ENCODE data around the gene CTNNBIP1. TPM values are rescaled to one million over a fixed set of nuclear protein-coding genes. Genes with fewer than 3 reads are reported as not detected.
A peak's percentile ranks its signal among the peaks of the same experiment; 100 is the strongest.

CTNNBIP1 gene
- total RNA-seq, 1 experiment from 2014 or later: 20.8 TPM

DNA sequence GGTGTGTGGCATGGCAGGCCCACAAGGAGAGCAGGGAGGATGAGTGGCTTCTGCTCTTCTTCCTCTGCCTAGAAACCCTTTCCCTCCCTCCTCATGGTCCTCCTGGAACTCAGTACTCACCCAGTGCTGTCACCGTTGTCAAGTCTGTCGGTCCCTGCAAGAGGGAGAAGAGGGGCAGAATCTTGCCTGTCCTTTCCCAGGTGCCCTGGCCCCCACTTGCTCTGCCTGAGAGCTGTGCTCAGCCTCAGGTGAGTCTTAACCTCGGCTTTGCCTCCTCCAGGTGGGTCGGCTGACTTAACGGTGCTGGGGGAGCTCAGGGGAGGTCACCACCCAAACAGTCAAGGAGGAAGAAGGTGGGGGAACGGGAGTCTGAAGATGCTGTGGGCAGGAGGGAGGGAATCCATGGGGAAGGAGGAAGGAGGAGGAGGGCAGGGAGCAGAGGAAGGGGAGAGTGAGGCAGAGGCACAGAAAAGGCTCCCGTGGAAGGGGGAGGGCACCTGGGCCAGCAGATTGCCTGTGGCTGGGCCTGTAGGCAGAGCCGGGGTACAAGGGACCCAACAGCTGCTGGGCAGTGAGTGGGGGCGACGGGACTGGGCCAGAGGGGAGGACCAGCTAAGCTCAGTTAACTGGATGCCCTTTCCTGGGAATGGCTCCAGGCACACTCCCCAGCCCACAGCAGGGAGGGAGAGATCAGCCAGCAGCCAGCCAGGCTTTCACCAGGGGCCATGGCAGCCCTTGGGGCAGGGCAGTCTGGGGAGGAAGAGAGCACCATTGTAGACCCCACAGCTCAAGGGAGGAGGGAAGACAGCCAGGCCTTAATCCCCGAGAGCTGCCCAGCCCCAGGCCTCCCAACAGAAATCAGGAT is 26.3 kb downstream of the CTNNBIP1 start:
- no peak for DNase-seq (ENCODE audit: low read depth)
- in situ Hi-C loops (cut with HindIII; ENCODE audit: low pct_unique_long_range_greater_than_20kb, low sequenced_read_pairs): no loop called here

DNA sequence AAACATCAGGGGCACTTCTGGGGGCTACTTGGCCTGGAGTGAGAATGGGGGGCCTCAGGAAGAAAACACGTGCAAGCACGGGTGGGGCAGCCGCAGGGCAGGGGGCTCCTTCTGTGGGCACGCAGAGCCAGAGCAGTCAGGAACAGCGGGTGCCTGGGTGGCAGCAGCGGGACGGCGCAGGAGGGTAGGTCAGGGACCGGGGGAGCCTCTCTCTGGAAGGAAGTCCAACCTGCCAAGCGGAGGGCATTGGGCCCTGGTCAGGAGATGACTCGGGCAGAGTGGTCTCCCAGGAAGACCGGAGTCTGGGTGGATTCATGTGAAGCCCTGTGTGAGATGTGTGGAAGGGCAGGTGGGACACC is 27.1 kb downstream of the CTNNBIP1 start:
- in situ Hi-C loops (cut with HindIII; ENCODE audit: low pct_unique_long_range_greater_than_20kb, low sequenced_read_pairs): no loop called here
- no peak for DNase-seq (ENCODE audit: low read depth)

DNA sequence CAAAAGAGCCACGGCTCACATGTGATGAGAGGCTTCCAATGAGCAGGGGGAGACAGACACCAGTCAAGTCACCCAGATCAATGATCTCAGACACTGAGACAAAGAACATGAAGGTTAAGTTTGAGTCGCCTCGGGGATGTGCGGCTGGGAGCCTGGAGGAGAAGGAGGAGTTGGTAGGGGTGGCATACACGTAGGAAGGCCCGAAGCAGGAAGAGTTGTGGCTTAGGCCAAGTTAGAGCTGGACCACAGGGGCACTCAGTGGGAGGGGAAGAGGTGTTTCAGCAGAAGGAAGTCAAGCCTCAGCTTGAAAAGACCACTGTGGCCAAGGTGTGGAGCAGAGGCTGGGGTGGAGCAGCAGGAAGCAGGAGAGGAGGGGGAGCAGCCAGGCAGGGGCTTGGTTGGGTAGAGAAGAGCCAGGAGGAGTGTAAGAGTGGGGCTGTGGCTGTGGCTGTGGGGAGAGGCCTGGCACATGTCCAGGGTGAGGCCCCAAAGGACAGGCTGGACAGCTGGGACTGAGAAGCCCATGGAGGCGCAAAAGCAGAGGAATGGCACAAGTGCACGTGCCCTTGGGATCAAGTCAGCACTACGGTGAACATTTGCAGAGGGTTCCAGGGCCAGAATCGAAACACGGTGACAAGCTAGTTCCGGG is 27.6 kb downstream of the CTNNBIP1 start:
- no peak for DNase-seq (ENCODE audit: low read depth)
- in situ Hi-C loops (cut with HindIII; ENCODE audit: low pct_unique_long_range_greater_than_20kb, low sequenced_read_pairs): no loop called here

DNA sequence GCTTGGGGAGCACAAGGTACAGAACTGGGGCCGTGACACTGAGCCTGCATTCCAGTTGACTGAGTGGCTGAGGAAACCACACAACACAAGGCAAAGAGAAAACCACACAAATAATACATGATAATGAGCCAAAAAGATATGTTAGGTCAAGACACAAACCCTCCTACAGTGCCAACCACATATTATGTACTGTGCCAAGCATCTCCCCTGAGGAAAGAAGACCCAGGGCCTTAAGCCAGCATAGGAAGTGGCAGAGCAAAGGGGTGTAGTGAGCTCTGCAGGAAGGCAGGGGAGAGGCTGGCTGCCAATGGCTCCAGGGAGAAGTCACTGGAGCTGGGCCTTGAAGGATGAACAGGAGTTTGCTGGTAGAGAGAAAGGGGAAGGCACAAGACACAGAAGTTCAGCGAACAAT is 28.2 kb downstream of the CTNNBIP1 start:
- in situ Hi-C loops (cut with HindIII; ENCODE audit: low pct_unique_long_range_greater_than_20kb, low sequenced_read_pairs): no loop called here
- no peak for DNase-seq (ENCODE audit: low read depth)

DNA sequence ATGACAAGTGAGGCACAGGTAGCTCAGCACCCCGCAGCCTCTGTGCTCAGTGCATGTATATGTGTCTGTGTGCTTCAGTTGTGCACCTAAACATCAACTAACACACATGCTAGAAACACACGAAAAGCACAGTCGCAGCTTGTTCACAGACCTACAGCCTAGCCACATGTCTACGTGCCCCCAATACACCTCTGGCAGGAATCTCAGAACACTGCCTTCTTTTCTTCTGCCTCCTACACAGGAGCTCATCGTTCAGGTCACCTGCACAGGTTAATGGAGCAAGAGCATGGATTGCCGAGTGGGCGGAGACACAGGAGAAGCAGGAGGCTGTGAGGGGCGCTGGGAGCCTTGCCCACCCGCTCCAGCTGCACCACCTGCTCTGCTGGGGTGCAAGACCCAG is 31.7 kb downstream of the CTNNBIP1 start:
- in situ Hi-C loops (cut with HindIII; ENCODE audit: low pct_unique_long_range_greater_than_20kb, low sequenced_read_pairs): no loop called here
- no peak for DNase-seq (ENCODE audit: low read depth)

DNA sequence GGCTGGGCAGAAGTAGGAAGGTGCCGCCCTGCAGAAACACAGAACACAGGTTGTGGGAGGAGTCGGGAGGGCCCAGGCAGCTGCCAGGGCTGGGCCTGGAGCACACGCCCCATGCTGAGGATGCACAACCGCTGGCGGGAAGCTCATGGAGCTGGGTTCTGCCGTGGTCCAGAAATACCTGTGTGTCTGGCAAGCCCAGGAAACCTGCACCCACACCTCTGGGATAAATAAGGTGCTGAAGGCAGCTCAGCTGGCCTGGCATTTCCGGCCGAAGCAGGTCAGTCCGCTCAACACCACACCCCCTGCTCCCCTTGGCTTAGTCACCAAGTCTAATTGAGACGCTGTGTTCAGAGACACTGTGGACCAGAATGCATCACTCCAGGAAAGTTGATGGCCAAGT is 32.1 kb downstream of the CTNNBIP1 start:
- no peak for DNase-seq (ENCODE audit: low read depth)
- in situ Hi-C loops (cut with HindIII; ENCODE audit: low pct_unique_long_range_greater_than_20kb, low sequenced_read_pairs): no loop called here

DNA sequence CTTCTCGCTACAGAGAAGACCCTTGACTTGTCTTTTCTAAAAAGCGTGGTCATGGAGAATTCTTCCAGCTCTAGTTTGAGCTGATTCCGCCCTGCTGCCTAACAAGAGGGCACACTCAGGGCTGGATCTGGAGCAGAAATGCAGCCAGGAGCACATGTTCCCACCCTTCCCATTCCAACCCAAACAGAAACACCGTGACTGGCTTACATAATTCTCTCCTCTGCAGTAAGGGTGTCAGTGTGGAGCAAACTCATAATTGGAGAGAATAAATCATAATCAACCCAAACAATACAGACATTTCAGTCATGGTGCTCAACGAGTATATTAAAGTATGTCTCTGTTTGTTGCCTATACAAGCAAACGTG is 34.5 kb downstream of the CTNNBIP1 start:
- DNase-seq (ENCODE audit: low read depth): no peak
- in situ Hi-C loops (cut with HindIII; ENCODE audit: low pct_unique_long_range_greater_than_20kb, low sequenced_read_pairs): no loop called here

DNA sequence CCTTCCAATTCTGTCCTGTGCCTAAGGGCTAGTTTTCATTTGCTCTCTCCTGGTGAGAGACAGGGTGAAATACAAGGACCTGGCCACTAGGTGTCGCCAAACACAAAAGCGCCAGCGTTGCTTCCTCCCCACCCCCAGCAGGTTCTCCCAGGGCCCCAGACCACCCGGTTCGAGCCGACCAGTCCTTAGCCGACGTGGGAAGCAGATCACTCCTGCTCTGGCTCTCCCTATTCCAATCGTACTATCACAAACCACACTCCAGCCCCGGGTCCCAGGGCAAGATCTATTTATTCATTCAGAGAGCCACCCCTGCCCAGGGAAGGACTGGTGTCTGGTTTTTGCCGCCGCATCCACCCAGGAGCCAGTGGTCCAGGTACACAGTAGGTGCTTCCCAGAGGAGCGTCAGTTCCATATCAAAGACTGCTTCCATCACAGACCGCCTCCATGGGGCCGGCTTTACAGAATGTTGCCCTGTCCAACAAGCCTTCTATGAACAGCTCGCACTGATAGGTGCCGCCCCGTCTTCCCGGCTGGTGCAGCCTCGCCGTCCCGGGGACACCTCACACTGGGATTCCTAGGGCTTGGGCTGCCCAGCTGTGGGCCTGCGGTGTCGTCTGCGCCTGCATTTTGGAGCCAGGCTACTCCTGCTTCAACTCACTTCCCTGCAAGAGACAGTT is 35.0 kb downstream of the CTNNBIP1 start:
- in situ Hi-C loops (cut with HindIII; ENCODE audit: low pct_unique_long_range_greater_than_20kb, low sequenced_read_pairs): no loop called here
- peak; percentile 61 for DNase-seq (ENCODE audit: low read depth)

DNA sequence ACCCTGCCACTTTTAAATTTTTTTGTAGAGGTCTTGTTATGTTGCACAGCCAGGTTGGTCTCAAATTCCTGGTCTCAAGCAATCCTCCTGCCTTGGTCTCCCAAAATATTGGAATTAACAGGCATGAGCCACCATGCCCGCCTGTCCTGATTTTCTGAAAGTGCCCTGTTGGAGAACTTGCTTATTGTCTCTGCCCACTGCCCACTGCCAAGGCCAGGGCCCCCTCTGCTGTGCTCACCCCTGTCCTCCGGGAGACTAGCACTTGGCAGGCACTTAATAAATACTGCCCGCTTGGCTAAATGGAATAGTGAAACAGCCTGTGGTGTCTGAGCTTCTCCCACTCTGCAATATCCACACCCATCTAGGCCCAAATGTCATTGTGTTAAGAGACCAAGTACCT is 35.7 kb downstream of the CTNNBIP1 start:
- no peak for DNase-seq (ENCODE audit: low read depth)
- in situ Hi-C loops (cut with HindIII; ENCODE audit: low pct_unique_long_range_greater_than_20kb, low sequenced_read_pairs): no loop called here

DNA sequence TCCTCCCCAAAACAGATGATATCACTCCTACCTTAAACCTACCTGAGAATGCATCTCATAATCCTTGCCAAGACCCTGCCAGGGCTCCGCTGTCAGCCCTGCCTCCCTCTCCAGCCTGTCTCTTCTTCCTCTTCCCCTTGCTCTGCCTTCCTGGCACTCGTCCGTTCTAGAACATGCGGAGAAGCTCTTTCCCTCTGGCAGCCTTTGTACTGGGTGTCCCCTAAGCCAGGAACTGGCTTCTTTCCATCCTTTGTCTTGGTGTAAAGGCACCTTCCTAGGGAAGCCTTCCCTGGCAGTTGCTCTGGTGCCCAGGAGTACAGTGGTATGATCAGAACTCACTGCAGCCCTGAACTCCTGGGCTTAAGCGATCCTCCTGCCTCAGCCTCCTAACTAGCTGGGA is 36.1 kb downstream of the CTNNBIP1 start:
- no peak for DNase-seq (ENCODE audit: low read depth)
- in situ Hi-C loops (cut with HindIII; ENCODE audit: low pct_unique_long_range_greater_than_20kb, low sequenced_read_pairs): no loop called here

DNA sequence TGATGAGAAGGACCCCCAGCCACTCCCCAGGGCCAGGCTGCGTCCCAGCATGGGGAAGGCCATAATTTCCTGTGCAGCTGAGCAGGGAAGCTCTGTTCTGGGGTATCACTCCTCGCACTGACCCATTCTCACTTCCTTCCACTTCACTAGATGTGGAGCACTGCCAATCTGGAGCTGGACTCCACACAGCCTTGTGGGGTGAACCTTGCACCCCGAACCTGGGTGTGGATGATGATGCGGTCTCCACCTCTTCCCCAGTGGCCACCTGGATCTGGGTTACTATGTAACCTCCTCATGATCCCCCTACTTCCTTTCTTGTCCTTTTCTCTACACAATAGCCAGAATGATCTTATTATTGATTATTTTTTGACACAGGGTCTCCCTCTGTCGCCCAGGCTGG is 36.7 kb downstream of the CTNNBIP1 start:
- in situ Hi-C loops (cut with HindIII; ENCODE audit: low pct_unique_long_range_greater_than_20kb, low sequenced_read_pairs): no loop called here
- DNase-seq (ENCODE audit: low read depth): no peak

DNA sequence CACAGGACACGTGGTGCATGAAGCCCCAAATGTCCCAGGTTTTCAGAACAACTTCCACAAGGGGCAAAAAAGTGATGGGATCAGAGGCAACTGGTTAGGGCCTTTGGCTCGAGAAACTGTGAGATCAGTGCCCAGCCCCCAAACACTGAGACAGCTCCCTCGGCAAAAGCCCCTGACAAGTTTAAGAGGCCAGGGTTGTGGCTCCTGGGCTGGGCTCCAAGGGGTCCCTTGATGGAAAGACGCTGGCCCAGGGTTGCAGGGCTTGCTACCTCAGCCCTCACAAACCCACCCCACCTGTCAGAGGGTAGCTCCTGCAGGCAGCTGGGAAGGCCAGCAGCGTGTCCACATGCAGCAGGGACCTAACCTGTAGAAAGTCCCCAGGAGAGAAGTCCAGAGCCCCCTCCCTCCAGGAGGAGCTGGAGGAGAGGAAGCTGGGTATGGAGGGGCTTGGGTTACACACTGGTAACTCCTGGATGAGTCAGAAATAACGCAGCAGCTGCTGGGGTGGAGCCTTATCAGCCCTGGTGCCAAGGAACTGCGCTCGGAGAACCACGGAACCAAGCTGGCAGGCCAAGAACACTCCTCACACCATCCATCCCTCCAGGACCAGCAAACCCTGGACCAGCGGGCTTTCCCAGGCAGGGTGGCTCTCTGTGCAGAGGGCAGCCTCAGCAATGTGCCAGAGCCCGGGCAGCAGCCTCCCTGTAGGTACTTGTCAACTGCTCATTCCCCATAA is 37.5 kb downstream of the CTNNBIP1 start:
- no peak for DNase-seq (ENCODE audit: low read depth)
- in situ Hi-C loops (cut with HindIII; ENCODE audit: low pct_unique_long_range_greater_than_20kb, low sequenced_read_pairs): no loop called here

DNA sequence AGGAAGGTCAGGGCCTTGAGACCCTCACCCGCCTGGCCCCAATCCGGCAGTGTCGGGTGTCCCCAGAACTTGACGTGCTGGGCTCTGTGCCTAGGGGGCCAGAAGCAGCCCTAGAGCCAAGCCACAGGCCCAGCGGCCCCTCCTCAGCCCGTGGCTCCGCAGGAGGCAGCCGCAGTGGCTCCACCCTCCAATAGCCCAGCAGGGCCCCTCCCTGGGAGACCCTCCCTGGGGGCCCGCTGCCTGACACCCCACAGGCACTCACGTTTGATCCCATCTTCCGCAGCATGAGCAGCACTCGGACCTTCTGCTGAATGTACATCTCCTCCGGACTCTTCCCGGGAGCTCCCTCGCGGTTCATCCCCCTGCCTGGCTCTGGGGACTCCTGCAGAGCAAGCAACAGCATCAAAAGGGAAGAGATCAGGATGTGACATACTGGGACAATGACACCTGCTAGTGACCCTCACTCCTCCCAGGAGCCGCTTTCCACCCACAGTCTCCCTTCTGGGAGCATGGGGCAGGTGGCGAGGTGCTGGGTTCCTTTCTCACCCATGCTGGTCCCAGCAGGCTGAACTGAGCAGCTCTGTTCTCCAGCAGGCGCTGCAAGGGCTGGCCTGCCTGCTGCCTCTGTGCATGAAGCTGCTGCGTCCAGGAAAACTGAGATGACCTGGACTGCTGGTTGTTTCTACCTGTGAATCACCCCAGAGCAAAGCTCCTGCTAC is 38.2 kb downstream of the CTNNBIP1 start:
- DNase-seq (ENCODE audit: low read depth): no peak
- in situ Hi-C loops (cut with HindIII; ENCODE audit: low pct_unique_long_range_greater_than_20kb, low sequenced_read_pairs): no loop called here

DNA sequence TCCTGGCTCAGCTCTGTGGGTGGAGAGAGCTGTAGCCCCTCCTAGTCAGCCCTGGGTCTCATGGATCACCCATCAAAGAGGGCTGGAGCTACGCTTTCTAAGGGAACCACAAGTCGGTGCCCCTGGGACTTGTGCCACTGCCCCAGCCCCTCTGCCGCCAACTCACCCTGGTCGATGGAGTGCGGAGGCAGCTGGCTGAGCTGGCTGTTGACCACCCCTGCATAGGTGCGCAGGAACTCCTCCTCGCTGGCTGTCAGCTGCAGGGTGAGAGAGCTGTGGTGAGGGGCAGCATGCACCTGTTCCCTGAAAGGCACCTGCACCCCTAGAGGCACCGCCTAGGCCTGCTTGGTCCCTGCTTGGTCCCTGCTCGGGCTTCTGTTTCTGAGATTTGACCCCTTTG is 39.0 kb downstream of the CTNNBIP1 start:
- no peak for DNase-seq (ENCODE audit: low read depth)
- in situ Hi-C loops (cut with HindIII; ENCODE audit: low pct_unique_long_range_greater_than_20kb, low sequenced_read_pairs): no loop called here

DNA sequence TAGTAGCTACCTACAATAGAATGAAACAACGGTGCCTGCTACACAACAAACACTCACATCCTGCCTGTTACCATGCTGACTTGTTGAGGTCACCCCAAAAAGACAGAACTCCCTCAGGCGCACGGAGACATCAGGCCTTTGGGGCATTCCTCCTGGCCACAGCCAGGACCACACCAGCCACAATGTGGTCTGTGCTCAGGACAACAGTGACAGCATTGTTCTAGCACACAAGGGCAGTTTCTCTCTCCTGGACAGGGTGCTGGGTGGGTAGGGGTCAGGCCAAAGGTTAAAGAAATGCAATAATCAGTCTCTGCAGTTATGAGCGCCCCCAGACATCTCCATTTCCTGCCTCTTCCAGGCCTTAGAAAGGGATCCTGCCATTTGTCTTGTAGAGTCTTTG is 39.5 kb downstream of the CTNNBIP1 start:
- no peak for DNase-seq (ENCODE audit: low read depth)
- in situ Hi-C loops (cut with HindIII; ENCODE audit: low pct_unique_long_range_greater_than_20kb, low sequenced_read_pairs): no loop called here

DNA sequence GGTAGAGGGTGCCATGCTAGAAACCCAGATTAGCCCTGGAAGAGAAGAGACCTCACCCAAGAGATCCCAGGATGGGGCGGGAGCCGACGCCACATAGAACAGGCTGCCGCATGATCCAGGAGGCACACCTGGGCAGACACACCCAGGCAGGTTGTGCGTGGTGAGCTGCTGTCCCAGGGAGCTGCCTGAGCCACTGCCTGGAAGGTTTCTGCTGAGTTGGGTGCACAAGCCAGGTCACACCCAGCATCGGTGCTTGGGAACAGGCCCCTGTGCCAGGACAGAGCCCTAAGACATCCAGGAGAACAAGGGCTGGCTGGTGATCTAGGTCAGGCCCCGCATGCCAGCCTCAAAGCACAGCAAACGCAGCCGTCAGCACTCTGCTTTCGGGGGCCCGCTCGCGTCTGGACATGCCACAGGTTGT is 40.2 kb downstream of the CTNNBIP1 start:
- in situ Hi-C loops (cut with HindIII; ENCODE audit: low pct_unique_long_range_greater_than_20kb, low sequenced_read_pairs): no loop called here
- DNase-seq (ENCODE audit: low read depth): no peak

DNA sequence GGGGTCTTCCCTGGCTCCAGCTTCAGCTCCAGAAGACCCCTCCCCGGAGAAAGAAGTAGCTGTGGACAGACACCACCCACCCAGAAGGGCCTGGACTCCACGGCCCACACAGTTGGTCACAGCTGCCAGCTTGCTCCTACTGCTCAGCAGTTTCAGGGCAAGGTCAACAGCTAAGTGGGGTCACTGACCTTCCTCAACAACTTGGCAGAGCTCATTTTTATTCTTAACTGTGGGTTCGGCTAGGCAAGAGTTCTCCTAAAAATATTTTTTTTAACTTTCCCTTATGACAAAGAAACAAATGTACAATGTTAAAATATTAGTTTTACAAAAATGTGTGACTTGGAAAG is 41.9 kb downstream of the CTNNBIP1 start:
- in situ Hi-C loops (cut with HindIII; ENCODE audit: low pct_unique_long_range_greater_than_20kb, low sequenced_read_pairs): no loop called here
- no peak for DNase-seq (ENCODE audit: low read depth)

Measured in Caki2 (cell line).